ENCODE measurements around the gene IL17RD. TPM values are rescaled to one million over a fixed set of nuclear protein-coding genes. Genes with fewer than 3 reads are reported as not detected.

The IL17RD gene
- total RNA-seq, 1 experiment from 2014 or later = 31.7 TPM

GRCh38 chr3:57169108-57169507 is 4.0 kb upstream of the IL17RD start:
- no CpG with 5 or more reads among the region's 3 CpGs for WGBS (ENCODE audit: extremely low coverage, insufficient read length, low lambda C conversion rate)

More at GRCh38 chr3:57169108-57169507, 4.0 kb upstream of the IL17RD start:
- Histone ChIP-seq H3K18ac (ENCODE audit: insufficient read length, low read depth, low read length) (no peak overlapping the region), H3K23me2 (ENCODE audit: insufficient read length, low read depth, low read length, poor library complexity, severe bottlenecking) (peaks cover 5% of the 10 kb centered on the region), H2BK5ac (ENCODE audit: insufficient read length, low read length) (no peak overlapping the region), H3K27ac (ENCODE audit: insufficient read length, low read depth, low read length) (no peak overlapping the region), H3K4me1 (ENCODE audit: insufficient read depth, low read length) (peaks cover 2% of the 10 kb centered on the region; the same call in 1 of the 2 replicates), H2BK15ac (ENCODE audit: low read depth, low read length) (no peak overlapping the region), H3K9ac (ENCODE audit: extremely low read depth, insufficient read length, low read length) (no peak overlapping the region), H4K91ac (ENCODE audit: insufficient read length, low read depth, low read length) (no peak overlapping the region), H2AK5ac (ENCODE audit: insufficient read length, low read length) (no peak overlapping the region), H3T11ph (ENCODE audit: low read length) (no peak overlapping the region), H2BK20ac (ENCODE audit: low read depth, low read length, poor library complexity, severe bottlenecking) (no peak overlapping the region), H3K27me3 (ENCODE audit: insufficient read depth, low read length) (no peaks in the 10 kb centered on the region; the same call in 1 of the 2 replicates), H2BK120ac (ENCODE audit: low read depth, low read length, poor library complexity, severe bottlenecking) (no peak overlapping the region), H4K5ac (ENCODE audit: insufficient read length, low read depth, low read length) (no peak overlapping the region), H3K4me2 (ENCODE audit: insufficient read depth, insufficient read length, low read length) (no peak overlapping the region), H3K79me2 (ENCODE audit: insufficient read depth, low read length) (no peaks in the 10 kb centered on the region), H3K14ac (ENCODE audit: insufficient read depth, low read length) (no peak overlapping the region), H3K9me3 (ENCODE audit: control insufficient read depth, low read depth, low read length) (no peaks in the 10 kb centered on the region), H4K8ac (replicated peaks; ENCODE audit: insufficient read length, low read depth, low read length) (no peak overlapping the region), H3K4ac (ENCODE audit: low read depth, low read length) (no peak overlapping the region), H4K20me1 (ENCODE audit: control insufficient read depth, insufficient read depth, insufficient read length) (no peaks in the 10 kb centered on the region), H2AFZ (ENCODE audit: low read length) (no peak overlapping the region), H3K23ac (ENCODE audit: insufficient read length, low read depth, low read length) (no peak overlapping the region), H2BK12ac (ENCODE audit: insufficient read length, low read depth, low read length) (no peak overlapping the region), H3K79me1 (ENCODE audit: insufficient read depth, low read depth, low read length, poor library complexity, severe bottlenecking) (no peaks in the 10 kb centered on the region), H3K56ac (ENCODE audit: insufficient read length, low read depth, low read length) (no peak overlapping the region)
- Mint-ChIP-seq H3K4me3 (peak overlapping the region in 1 of 2 experiments; percentile 24; a peak in 1 of 5 replicates), H3K27ac (no peak overlapping the region), H3K36me3 (ENCODE audit: insufficient read depth in 1 of 3, low read depth in 3 of 3) (no peaks in the 10 kb centered on the region), H3K9me3 (no peaks in the 10 kb centered on the region; a peak in 1 of 5 replicates), H3K27me3 (ENCODE audit: low read depth) (peaks cover 31% of the 10 kb centered on the region), H3K4me1 (peaks cover 22 to 24% of the 10 kb centered on the region in 2 experiments)
- DNase-seq = no peak
- TF ChIP-seq CTCF (conservative IDR thresholded peaks at IDR 0.05) = no peak
